H9 (cell line): ENCODE results near the gene PTPN3. TPM values are rescaled to one million over a fixed set of nuclear protein-coding genes. Genes with fewer than 3 reads are reported as not detected.

Experiments used
- DNase-seq: peaks from one replicate; pipeline ENCODE4 v3.0.0-alpha.2; 2017
- H2AFZ ChIP-seq: one replicate; pipeline ENCODE4 v1.6.1; 2013; ENCODE audit warnings: mild to moderate bottlenecking, low read length, control low read depth, moderate library complexity
- H2AK5ac ChIP-seq: 2 replicates; pipeline ENCODE4 v1.6.1; 2013; ENCODE audit warnings: low read length, control low read depth, mixed read lengths; ENCODE audit not compliant: insufficient read length
- H2BK120ac ChIP-seq: one replicate; pipeline ENCODE4 v1.6.1; 2013; ENCODE audit warnings: low read depth, mild to moderate bottlenecking, low read length, control low read depth, inconsistent platforms; ENCODE audit not compliant: poor library complexity, severe bottlenecking
- H2BK12ac ChIP-seq: 2 replicates; pipeline ENCODE4 v1.6.1; 2013; ENCODE audit warnings: low read length, control low read depth, mixed read lengths, low read depth; ENCODE audit not compliant: insufficient read length
- H2BK15ac ChIP-seq: 2 replicates; pipeline ENCODE4 v1.6.1; 2013; ENCODE audit warnings: low read depth, low read length, control low read depth
- H2BK20ac ChIP-seq: one replicate; pipeline ENCODE4 v1.6.1; 2013; ENCODE audit warnings: low read depth, mild to moderate bottlenecking, low read length, control low read depth, inconsistent platforms; ENCODE audit not compliant: poor library complexity, severe bottlenecking
- H2BK5ac ChIP-seq: 2 replicates; pipeline ENCODE4 v1.6.1; 2013; ENCODE audit warnings: low read length, control low read depth, mixed read lengths; ENCODE audit not compliant: insufficient read length
- H3K14ac ChIP-seq: 2 replicates; pipeline ENCODE4 v1.6.1; 2013; ENCODE audit warnings: low read length, control low read depth; ENCODE audit not compliant: insufficient read depth
- H3K18ac ChIP-seq: 2 replicates; pipeline ENCODE4 v1.6.1; 2013; ENCODE audit warnings: low read depth, mild to moderate bottlenecking, mixed read lengths, low read length, control low read depth; ENCODE audit not compliant: insufficient read length
- H3K23ac ChIP-seq: 2 replicates; pipeline ENCODE4 v1.6.1; 2013; ENCODE audit warnings: low read length, control low read depth, mixed read lengths, low read depth; ENCODE audit not compliant: insufficient read length
- H3K23me2 ChIP-seq: 2 replicates; pipeline ENCODE4 v1.6.1; 2013; ENCODE audit warnings: low read depth, mild to moderate bottlenecking, mixed read lengths, low read length, control low read depth; ENCODE audit not compliant: insufficient read length, poor library complexity, severe bottlenecking
- H3K27ac ChIP-seq: 2 replicates; pipeline ENCODE4 v1.5.1; 2013; ENCODE audit warnings: low read length, control low read depth, mixed read lengths, low read depth; ENCODE audit not compliant: insufficient read length
- H3K27me3 ChIP-seq: 2 replicates; pipeline ENCODE4 v1.6.1; 2013; ENCODE audit warnings: low read length, control low read depth, inconsistent platforms; ENCODE audit not compliant: insufficient read depth
- H3K4ac ChIP-seq: 2 replicates; pipeline ENCODE4 v1.6.1; 2013; ENCODE audit warnings: low read depth, mild to moderate bottlenecking, control low read depth, inconsistent platforms, low read length, moderate library complexity
- H3K4me1 ChIP-seq: 2 replicates; pipeline ENCODE4 v1.6.1; 2013; ENCODE audit warnings: low read length, control low read depth, inconsistent platforms; ENCODE audit not compliant: insufficient read depth
- H3K4me2 ChIP-seq: 2 replicates; pipeline ENCODE4 v1.6.1; 2013; ENCODE audit warnings: low read length, control low read depth, mixed read lengths; ENCODE audit not compliant: insufficient read length, insufficient read depth
- H3K56ac ChIP-seq: 2 replicates; pipeline ENCODE4 v1.6.1; 2013; ENCODE audit warnings: low read depth, mild to moderate bottlenecking, mixed read lengths, low read length, control low read depth; ENCODE audit not compliant: insufficient read length
- H3K79me1 ChIP-seq: 2 replicates; pipeline ENCODE4 v1.6.1; 2013; ENCODE audit warnings: low read depth, mild to moderate bottlenecking, moderate library complexity, low read length, control low read depth, inconsistent platforms; ENCODE audit not compliant: insufficient read depth, poor library complexity, severe bottlenecking
- H3K79me2 ChIP-seq: 2 replicates; pipeline ENCODE4 v1.6.1; 2013; ENCODE audit warnings: low read length, control low read depth, inconsistent platforms; ENCODE audit not compliant: insufficient read depth
- H3K9ac ChIP-seq: 2 replicates; pipeline ENCODE4 v1.6.1; 2013; ENCODE audit warnings: low read length, control low read depth, mixed read lengths; ENCODE audit not compliant: insufficient read length; ENCODE audit errors: extremely low read depth
- H3K9me3 ChIP-seq: one replicate; pipeline ENCODE4 v1.6.1; 2013; ENCODE audit warnings: low read depth, low read length, inconsistent platforms; ENCODE audit not compliant: control insufficient read depth
- H3T11ph ChIP-seq: one replicate; pipeline ENCODE4 v1.6.1; 2013; ENCODE audit warnings: mild to moderate bottlenecking, low read length, control low read depth, inconsistent platforms
- H4K20me1 ChIP-seq: one replicate; pipeline ENCODE4 v1.6.1; 2013; ENCODE audit not compliant: control insufficient read depth, insufficient read length, insufficient read depth
- H4K5ac ChIP-seq: 2 replicates; pipeline ENCODE4 v1.6.1; 2013; ENCODE audit warnings: low read depth, mild to moderate bottlenecking, mixed read lengths, low read length, control low read depth; ENCODE audit not compliant: insufficient read length
- H4K8ac ChIP-seq: replicated peaks from 2 replicates; pipeline ENCODE4 v1.6.1; 2013; ENCODE audit warnings: low read length, control low read depth, mixed read lengths, low read depth; ENCODE audit not compliant: insufficient read length
- H4K91ac ChIP-seq: 2 replicates; pipeline ENCODE4 v1.6.1; 2013; ENCODE audit warnings: low read depth, mild to moderate bottlenecking, moderate library complexity, mixed read lengths, low read length, control low read depth; ENCODE audit not compliant: insufficient read length
- H3K27ac Mint-ChIP-seq, 3 experiments: 2 replicates in 2 of 3; 3 replicates in 1 of 3; pipeline ENCODE4 v1.8.0; 2020 to 2021; ENCODE audit warnings: mixed read lengths in 3 of 3, mild to moderate bottlenecking in 1 of 3, moderate library complexity in 1 of 3
- H3K27me3 Mint-ChIP-seq: 2 replicates; pipeline ENCODE4 v1.8.0; 2021; ENCODE audit warnings: low read depth, mild to moderate bottlenecking, moderate library complexity, mixed read lengths
- H3K36me3 Mint-ChIP-seq, 3 experiments: 2 replicates in 2 of 3; 3 replicates in 1 of 3; pipeline ENCODE4 v1.8.0; 2020 to 2021; ENCODE audit warnings: low read depth in 3 of 3, mixed read lengths in 3 of 3; ENCODE audit not compliant: insufficient read depth in 1 of 3
- H3K4me1 Mint-ChIP-seq, 2 experiments: 2 replicates each; pipeline ENCODE4 v1.8.0; 2020; ENCODE audit warnings: mixed read lengths in 2 of 2
- H3K4me3 Mint-ChIP-seq, 2 experiments: 2 replicates in 1 of 2; 3 replicates in 1 of 2; pipeline ENCODE4 v1.8.0; 2020 to 2021; ENCODE audit warnings: mild to moderate bottlenecking in 2 of 2, mixed read lengths in 2 of 2, moderate library complexity in 1 of 2
- H3K9me3 Mint-ChIP-seq, 2 experiments: 2 replicates in 1 of 2; 3 replicates in 1 of 2; pipeline ENCODE4 v1.8.0; 2020; ENCODE audit warnings: mild to moderate bottlenecking in 2 of 2, mixed read lengths in 2 of 2, moderate library complexity in 1 of 2
- WGBS: extraction: QIAGEN DNeasy Blood & Tissue Kit; methylation state at CpG from one replicate; pipeline ENCODE4 v1.1.7; 2013; ENCODE audit warnings: missing lambda C conversion rate, low lambda C conversion rate, mixed read lengths; ENCODE audit not compliant: insufficient read length; ENCODE audit errors: extremely low coverage; 5-methylcytosine and 5-hydroxymethylcytosine counted together
- total RNA-seq: library from RNA; stranded (reverse); gene quantifications from 2 replicates; pipeline ENCODE4 v1.2.1, GENCODE V29; 2021
- TF ChIP-seq, protein P1 (sequence below): fragments of 200-600 bp; sonication (generic); conservative IDR thresholded peaks from 3 replicates; pipeline ENCODE4 v1.8.0; 2021; ENCODE audit warnings: antibody characterized with exemption, mild to moderate bottlenecking

PTPN3 gene
- total RNA-seq, 1 experiment from 2014 or later = 2.6 TPM

DNA sequence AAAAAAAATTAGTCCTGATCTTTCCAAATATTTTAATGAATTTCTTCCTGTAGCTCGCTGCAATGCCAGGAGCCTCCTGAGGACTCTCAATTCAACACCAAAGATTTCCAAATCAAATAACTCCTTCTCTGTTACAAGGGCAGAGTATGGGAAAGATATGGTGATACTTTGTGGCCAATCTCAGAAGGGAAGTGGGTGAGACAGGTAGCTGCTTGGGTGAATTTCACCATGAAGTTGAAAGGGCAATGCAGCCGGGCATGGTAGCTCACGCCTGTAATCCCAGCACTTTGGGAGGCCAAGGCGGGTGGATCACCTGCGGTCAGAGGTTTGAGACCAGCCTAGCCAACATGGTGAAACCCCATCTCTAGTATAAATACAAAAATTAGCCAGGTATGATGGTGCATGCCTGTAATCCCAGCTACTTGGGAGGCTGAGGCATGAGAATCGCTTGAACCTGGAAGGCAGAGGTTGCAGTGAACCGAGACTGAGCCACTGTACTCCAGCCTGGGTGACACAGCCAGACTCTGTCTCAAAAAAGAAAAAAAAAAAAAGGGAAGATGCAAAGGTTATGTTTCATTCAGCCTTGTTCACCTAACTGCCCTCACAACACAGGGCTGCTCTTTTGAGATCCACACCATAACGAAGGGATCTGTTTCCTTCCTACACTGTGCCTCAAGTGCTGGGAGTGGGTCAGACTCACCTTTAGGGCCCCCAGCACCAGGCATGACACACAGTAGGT lies 58.6 kb downstream of the PTPN3 start:
- peaks cover 7 to 8% of the 10 kb centered on the region in 2 experiments for H3K4me1 Mint-ChIP-seq
- no peak overlapping the region for H3K4ac ChIP-seq
- no peaks in the 10 kb centered on the region for H3K9me3 Mint-ChIP-seq
- no peak overlapping the region for H3K18ac ChIP-seq
- H3K14ac ChIP-seq = no peak overlapping the region
- H2BK15ac ChIP-seq = no peak overlapping the region
- H3K56ac ChIP-seq = no peak overlapping the region
- H3K4me2 ChIP-seq = no peak overlapping the region
- H3K27me3 Mint-ChIP-seq = no peaks in the 10 kb centered on the region
- no peak overlapping the region for H2BK5ac ChIP-seq
- no peaks in the 10 kb centered on the region for H3K79me1 ChIP-seq
- no peaks in the 10 kb centered on the region; the same call in 1 of the 2 replicates for H3K4me1 ChIP-seq
- no peak overlapping the region for H3K4me3 Mint-ChIP-seq
- H3K27me3 ChIP-seq = no peaks in the 10 kb centered on the region
- H3K9me3 ChIP-seq = no peaks in the 10 kb centered on the region
- H4K91ac ChIP-seq = no peak overlapping the region
- DNase-seq = no peak
- H3K9ac ChIP-seq = no peak overlapping the region
- H3T11ph ChIP-seq = no peak overlapping the region
- no CpG with 5 or more reads among the region's 8 CpGs for WGBS
- H2BK20ac ChIP-seq = no peak overlapping the region
- no peak overlapping the region for H2AFZ ChIP-seq
- no peaks in the 10 kb centered on the region for H3K79me2 ChIP-seq
- H4K5ac ChIP-seq = no peak overlapping the region
- no peak overlapping the region for H2BK12ac ChIP-seq
- TF ChIP-seq, protein P1, sequence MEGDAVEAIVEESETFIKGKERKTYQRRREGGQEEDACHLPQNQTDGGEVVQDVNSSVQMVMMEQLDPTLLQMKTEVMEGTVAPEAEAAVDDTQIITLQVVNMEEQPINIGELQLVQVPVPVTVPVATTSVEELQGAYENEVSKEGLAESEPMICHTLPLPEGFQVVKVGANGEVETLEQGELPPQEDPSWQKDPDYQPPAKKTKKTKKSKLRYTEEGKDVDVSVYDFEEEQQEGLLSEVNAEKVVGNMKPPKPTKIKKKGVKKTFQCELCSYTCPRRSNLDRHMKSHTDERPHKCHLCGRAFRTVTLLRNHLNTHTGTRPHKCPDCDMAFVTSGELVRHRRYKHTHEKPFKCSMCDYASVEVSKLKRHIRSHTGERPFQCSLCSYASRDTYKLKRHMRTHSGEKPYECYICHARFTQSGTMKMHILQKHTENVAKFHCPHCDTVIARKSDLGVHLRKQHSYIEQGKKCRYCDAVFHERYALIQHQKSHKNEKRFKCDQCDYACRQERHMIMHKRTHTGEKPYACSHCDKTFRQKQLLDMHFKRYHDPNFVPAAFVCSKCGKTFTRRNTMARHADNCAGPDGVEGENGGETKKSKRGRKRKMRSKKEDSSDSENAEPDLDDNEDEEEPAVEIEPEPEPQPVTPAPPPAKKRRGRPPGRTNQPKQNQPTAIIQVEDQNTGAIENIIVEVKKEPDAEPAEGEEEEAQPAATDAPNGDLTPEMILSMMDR = no peak
- no peak overlapping the region for H3K23ac ChIP-seq
- H4K8ac ChIP-seq = no peak overlapping the region
- H3K27ac ChIP-seq = no peak overlapping the region
- H2AK5ac ChIP-seq = no peak overlapping the region
- H3K36me3 Mint-ChIP-seq = no peaks in the 10 kb centered on the region
- H4K20me1 ChIP-seq = no peaks in the 10 kb centered on the region
- no peak overlapping the region for H2BK120ac ChIP-seq
- no peaks in the 10 kb centered on the region for H3K23me2 ChIP-seq
- H3K27ac Mint-ChIP-seq = no peak overlapping the region
